ENCODE results near the gene AQP2.
"Not testable (repeated sequence)": the region's sequence is repeated elsewhere in the genome, so short reads cannot be mapped to it uniquely, and the experiment has no call there.

Gene AQP2

GRCh38 chr12:49969651-49970429 is 19.3 kb downstream of the AQP2 start:
- no peak for DNase-seq (ENCODE audit: low read depth in 2 of 2)

GRCh38 chr12:49970658-49971057 is 20.1 kb downstream of the AQP2 start:
- DNase-seq (ENCODE audit: low read depth in 2 of 2), result no peak

GRCh38 chr12:49971141-49971540 is 20.6 kb downstream of the AQP2 start:
- no peak for DNase-seq (ENCODE audit: low read depth in 2 of 2)

DNA sequence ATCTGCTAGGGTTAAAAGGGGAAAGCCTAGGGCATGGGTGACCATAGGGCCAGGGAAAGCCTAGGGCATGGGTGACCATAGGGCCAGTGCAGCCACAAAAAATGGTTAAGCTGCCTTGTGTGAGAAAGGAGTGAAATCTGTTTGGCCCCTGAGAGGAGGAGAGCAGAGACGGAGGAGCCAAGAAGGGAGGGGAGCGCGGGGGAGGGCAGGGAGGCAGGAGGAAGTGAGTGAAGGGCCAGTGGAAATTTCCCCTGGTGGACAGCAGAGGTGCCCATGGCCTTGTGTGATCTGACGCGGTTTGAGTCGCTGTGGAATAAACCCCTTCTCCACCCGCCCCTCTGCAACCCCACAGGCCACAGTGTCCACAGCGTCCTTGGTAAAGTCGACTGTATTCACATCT is 21.6 kb downstream of the AQP2 start:
- DNase-seq (ENCODE audit: low read depth in 2 of 2), result no peak

DNA sequence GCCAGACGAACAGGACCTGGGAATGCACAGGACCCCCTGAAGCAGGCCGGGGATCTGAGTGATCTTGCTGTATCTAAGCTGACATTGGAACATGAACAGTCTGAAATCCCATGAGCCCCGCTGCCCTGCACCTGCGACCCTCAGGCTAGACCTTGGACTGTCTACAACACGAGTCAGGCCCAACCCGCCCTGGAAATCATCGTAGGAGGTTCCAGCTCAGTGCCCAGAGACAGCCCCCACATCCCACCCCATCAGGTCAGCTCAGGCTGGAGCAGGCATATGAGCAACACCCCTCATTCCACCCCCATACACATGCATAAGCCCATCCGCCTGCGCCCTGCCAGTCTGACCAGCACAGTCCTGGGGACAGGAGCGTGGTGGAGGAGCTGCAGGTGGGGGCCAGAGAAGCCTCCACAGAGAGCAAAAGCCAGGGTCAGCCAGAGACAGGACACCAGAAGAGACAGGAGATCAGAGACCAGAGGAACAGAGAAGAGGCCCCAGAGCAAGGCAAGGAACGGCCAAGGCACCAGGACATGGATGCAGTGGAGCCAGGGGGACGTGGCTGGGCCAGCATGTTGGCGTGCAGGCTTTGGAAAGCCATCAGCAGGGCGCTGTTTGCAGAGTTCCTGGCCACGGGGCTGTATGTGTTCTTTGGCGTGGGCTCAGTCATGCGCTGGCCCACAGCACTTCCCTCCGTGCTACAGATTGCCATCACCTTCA is 22.3 kb downstream of the AQP2 start, which contains the start of gene AQP6:
TSS of gene AQP6 (plus strand) at position 307 of the 720 bp plus-strand sequence. CDS start at position 534, 227 bp downstream.
- DNase-seq (ENCODE audit: low read depth in 2 of 2), result no peak

DNA sequence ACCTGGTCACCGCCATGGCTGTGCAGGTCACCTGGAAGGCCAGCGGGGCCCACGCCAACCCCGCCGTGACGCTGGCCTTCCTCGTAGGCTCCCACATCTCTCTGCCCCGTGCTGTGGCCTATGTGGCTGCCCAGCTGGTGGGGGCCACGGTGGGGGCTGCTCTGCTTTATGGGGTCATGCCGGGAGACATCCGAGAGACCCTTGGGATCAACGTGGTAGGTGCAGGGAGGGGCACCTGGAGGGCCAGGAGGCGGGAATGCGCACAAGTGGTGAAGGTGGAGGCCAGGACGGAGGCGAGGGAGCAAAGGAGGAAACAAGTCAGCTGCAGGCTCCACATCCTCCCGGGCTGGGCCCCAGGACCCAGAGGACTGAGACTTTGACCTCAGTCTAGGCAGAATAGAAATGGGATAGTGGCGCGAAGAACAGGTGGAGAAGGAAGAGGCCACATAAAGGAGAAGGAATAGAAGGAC is 22.9 kb downstream of the AQP2 start:
- DNase-seq (ENCODE audit: low read depth in 2 of 2), result no peak

GRCh38 chr12:49974231-49974675 is 23.7 kb downstream of the AQP2 start:
- DNase-seq (ENCODE audit: low read depth in 2 of 2), result no peak

DNA sequence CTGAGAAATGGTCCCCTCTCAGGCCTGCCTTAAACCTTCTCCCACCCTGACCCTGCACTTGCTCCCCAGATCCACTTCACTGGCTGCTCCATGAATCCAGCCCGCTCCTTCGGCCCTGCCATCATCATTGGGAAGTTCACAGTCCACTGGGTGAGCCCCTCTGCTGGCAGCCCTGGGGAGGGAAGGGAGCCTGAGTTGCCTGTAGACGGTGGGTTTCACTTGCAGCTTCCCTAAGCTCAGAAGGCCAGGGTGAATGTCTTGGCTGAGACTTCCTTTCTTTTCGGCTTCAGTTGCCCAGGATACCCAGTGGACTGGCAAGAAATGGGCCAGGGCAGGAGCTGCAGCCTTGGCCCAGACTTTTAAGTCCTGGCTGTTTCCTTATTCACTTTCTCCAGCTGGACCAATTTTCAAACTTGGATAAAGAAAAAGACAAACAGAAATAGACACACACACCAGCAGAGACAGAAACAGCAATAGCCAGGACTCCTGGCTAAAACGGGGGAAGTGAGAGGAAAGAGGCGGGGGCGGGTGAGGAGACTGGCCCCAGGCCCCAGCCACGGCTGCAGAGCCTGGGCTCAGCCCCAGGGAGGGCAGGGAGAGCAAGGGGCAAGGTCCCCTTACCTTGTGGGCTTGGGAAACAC is 24.3 kb downstream of the AQP2 start:
- DNase-seq (ENCODE audit: low read depth in 2 of 2), result no peak

GRCh38 chr12:49975318-49975761 is 24.8 kb downstream of the AQP2 start:
- DNase-seq (ENCODE audit: low read depth in 2 of 2), result no peak

DNA sequence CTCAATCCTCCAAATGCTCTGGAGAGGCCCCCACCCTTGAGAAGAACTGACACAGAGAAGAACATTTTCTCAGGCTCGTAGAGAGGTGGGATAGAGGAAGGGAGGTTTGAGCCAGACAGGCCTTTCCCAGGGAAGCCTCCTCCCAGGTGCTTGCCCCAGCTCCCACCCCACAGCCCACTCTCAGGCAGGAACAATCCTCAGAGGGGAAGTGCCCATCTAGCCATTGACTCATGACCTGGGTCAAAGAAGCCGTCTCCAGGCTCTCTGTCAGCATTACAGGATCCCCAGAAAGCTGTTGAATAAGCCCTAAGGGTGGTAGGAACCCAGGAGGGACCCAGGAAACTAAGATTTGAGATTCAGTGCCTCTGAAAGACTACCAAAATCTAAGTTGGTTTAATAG is 26.0 kb downstream of the AQP2 start:
- no peak for DNase-seq (ENCODE audit: low read depth in 2 of 2)

GRCh38 chr12:49978125-49978524 is 27.6 kb downstream of the AQP2 start:
- no peak for DNase-seq (ENCODE audit: low read depth in 2 of 2)

GRCh38 chr12:49979016-49979586 is 28.6 kb downstream of the AQP2 start:
- no peak for DNase-seq (ENCODE audit: low read depth in 2 of 2)

GRCh38 chr12:49979791-49980190 is 29.3 kb downstream of the AQP2 start:
- DNase-seq (ENCODE audit: low read depth in 2 of 2), result no peak

DNA sequence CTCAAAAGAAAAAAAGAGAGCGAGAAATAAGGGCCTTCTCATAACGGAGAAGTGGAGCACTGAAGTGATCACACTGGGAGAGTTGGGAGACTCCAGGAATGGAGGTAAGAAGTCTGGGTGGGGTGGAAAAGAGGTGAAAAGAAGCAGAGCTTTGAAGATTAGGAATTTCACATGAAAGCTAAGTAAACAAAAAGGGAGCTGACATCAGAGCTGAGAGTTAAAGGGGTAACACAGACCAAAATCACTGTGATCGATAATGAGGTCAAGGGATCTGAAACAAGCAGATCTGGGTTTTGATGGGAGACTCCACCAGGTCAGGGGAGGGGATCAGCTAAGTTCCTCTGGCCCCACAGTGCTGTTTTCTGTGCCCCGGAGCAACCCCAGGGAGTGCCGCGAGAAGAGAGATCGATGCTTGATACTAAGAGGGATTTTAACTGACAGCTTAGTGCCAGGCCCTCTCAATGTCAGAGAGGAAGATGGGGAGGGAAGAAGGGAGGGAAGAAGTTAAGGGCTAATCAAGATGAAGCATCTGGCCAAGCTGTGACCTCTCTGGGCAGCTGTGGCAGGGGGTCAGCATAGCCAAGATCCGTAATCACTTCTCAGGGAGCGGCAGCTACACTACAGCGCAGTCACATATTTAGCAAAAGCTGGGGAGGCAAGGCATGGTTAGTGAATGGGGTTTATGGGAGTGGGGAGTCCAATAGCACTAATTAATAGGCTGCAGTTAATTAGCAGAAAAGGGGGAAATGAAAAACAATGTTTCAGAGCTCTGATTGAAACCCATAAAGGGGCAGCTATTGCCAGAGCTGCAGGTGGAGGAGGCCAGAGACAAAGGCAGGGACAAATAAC is 30.2 kb downstream of the AQP2 start:
- no peak for DNase-seq (ENCODE audit: low read depth in 2 of 2)

- no peak for DNase-seq (ENCODE audit: low read depth in 2 of 2)
Observed at GRCh38 chr12:49982246-49983087, 31.9 kb downstream of the AQP2 start.

- peak; percentile 80 for DNase-seq (ENCODE audit: low read depth in 2 of 2)
Observed at GRCh38 chr12:49983892-49984291, 33.4 kb downstream of the AQP2 start.

DNA sequence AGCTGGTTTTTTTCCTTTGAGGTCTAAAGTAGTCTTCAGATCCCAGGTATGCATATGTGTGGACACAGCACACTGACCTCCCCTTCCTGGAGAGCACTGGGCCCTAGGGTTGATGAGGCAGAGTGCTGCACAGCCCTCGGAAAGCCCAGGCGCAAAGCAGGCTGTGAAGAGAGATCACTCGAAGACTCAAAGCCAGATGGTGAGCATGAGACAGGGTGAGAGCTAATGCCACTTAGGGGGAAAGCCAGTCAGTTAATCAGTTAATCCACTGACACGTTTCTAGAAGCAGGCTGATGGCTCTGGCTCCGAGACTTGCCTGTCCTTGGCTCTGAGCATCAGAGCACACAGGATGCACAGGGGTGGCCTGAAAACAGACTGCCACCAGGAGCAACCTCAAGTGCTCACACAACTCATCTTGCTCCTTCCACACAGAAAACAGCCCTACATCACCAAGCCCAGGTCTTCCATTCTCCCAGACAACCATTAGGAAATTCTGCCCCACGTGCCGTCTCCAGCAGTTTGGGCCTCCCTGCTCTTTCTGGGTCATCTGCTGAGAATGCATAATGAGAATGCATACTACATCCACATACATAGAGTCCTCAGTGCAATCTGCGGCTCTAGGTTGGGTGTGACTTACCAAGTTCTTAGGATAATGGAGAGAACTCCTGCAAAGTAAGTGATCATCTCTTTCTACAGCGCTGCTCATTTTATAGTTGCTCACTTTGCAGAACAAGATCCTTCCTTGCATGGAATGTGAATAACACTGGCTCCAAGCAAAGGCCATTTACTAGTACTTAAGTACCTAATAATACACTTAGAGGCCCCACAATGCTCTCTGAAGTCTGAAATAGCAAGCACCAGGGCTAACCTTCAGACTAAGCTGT is 34.2 kb downstream of the AQP2 start:
- no peak for DNase-seq (ENCODE audit: low read depth in 2 of 2)

- no peak for DNase-seq (ENCODE audit: low read depth in 2 of 2)
Observed at GRCh38 chr12:49985981-49986380, 35.4 kb downstream of the AQP2 start.

DNA sequence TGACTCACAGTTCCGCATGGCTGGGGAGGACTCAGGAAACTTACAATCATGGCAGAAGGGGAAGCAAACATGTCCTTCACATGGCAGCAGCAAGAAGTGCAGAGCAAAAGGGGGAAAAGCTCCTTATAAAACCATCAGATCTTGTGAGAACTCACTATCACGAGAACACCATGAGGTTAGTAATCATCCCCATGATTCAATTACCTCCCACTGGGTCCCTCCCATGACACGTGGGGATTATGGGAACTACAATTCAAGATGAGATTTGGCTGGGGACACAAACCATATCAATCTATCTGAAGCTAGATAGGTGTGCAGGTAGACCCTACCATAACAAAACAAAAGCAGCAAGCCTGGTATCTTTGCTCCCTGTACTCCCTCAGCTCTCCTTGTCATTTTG is 35.9 kb downstream of the AQP2 start:
- not testable (repeated sequence) for DNase-seq (ENCODE audit: low read depth in 2 of 2)
